GM12873 (cell line): ENCODE results near the gene NANP.

Experiments used
- CTCF ChIP-seq: IDR thresholded peaks from 2 replicates; pipeline ENCODE4 v1.5.1; 2012; ENCODE audit warnings: low read depth, mild to moderate bottlenecking, moderate library complexity, low read length, control low read depth; ENCODE audit not compliant: insufficient read depth; ENCODE audit errors: missing control alignments

NANP gene

GRCh38 chr20:25580711-25581110 lies 43.1 kb downstream of the NANP start:
- TF ChIP-seq CTCF, result no peak

DNA sequence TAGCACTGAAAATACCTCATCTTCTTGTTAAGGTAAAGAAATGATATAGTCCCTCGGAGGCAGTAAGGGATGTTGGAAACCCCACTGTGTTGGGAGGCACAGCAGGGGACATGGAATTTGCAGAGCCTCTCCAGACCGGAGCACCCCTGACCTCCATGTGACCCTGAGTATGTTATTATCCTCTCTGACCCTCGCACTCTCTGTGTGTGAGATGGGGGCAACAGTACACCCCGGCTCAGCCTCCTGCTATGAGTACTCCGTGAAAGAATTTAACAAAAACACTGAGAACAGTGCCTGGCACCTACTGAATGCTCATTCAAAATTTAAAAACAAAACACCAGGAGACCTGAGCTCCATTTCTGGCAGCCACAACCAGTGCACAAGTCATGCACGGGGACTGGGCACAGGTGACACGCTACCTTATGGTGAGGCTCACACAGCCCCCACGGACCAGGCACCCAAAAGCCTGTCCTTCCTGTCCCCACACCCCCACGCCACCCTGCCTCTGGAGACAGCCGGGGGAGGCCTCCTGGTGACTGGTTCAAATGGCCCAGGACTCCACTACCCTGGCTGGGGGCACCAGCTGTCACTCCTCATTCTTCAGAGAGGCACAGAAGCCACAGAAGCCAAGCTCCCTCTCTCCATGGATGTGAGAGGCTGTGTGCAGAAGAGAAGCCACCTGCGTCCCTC lies 44.6 kb downstream of the NANP start:
- TF ChIP-seq CTCF, result no peak

DNA sequence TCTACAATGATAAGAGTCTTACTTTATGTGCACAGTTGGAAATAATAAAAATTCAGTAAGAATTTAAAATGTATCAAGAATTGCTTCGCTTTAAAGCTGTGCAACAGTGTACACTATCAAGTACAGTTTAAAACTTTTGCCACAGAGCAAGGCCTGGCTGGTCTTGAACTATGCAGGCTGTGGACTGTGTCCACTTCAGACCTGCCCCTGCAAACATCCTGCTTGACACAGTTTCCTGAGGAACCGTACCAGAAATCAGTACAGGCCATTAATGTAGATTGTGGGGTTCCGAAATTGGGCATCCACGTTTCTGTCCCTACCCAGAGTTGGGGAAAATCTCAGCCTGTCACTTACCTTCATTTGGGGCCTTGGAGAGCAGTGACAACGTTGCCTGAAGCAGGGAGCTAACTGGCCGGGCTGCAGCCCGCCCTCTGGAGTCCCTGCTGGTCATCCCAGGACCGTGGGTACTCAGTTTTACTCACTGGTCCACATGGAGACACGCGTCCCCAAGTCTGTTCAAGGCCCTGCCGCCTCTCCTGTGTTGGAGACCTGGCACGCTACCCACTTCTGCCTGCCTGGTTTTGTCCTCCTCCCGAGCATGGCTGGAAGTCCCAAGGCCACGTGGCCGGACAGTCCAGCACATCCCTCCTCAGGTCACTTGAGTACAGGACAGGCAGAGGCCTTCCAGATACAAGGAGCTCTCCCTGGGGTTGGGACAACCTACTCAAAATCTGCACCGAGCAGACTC lies 46.9 kb downstream of the NANP start:
- no peak for TF ChIP-seq CTCF

DNA sequence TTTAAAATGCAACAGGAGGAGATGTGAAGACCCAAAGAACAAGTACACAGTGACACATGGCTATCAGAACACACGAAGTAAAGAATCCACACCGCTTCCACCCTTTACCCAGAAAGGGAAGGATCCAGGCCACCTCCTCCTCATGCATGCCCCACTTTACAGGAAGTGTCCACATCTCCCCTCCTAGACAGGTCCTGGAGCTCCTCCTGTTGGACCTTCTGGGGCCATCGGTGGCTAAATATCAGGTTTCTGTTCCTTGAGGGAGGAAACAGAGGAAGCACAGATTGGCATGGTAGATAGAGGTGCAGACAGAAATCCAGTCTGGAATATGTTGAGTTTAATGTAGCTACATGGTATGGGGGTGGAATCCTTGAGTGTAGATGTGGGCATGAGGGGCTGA lies 49.4 kb downstream of the NANP start:
- no peak for TF ChIP-seq CTCF

GRCh38 chr20:25573288-25574251 lies 50.2 kb downstream of the NANP start:
- no peak for TF ChIP-seq CTCF

DNA sequence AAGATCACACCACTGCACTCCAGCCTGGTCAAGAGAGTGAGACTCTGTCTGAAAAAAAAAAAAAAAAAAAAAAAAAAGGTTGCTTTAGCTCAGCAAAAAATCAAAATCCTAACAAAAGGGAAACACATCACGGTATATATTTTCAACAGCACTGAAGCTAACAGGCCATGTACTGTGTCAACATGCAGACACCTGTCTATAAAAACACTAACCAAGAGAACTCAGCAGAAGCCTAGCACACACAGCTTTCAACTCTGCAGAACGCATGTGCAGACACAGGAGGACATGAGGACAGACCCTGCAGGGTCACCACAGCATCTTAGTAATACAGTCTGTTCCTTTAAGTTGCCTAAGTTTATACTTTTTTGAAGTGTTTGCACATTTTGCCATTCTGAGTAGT lies 52.0 kb downstream of the NANP start:
- TF ChIP-seq CTCF, result no peak

DNA sequence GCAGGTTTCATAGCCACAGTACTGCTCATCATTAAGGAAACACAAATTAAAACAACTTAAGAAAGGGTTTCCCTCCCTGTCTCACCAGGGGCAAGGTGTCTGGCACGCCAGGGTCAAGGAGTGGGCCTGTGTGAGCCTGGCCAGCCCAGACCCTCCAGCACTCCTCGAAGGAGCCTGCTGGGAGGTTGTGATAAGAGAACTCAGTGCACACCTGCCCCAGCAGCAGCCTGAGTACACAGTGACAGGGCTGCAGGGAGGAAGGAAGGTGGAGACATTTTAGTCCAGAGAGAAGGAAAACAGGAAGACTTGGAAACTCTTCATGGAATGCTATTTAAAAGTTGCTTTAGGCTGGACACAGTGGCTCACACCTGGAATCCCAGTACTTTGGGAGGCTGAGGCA lies 52.6 kb downstream of the NANP start:
- TF ChIP-seq CTCF, result no peak
